Muscle layer of colon (tissue), 2 donors: ENCODE results near the gene ULBP1.
"Not testable (repeated sequence)": the region's sequence is repeated elsewhere in the genome, so short reads cannot be mapped to it uniquely, and the experiment has no call there.

Experiments used
- H3K27ac ChIP-seq: one replicate; pipeline ENCODE4 v1.7.0; 2013; ENCODE audit warnings: low read depth, mild to moderate bottlenecking, low read length, moderate library complexity
- H3K27me3 ChIP-seq, 2 donors: one replicate each; pipeline ENCODE4 v1.7.0; 2013; ENCODE audit warnings: low read length in 2 of 2, mild to moderate bottlenecking in 2 of 2; ENCODE audit not compliant: insufficient read depth in 2 of 2, control insufficient read depth in 1 of 2
- H3K36me3 ChIP-seq: one replicate; pipeline ENCODE4 v1.7.0; 2013; ENCODE audit warnings: mild to moderate bottlenecking, low read length; ENCODE audit not compliant: insufficient read depth
- H3K4me1 ChIP-seq: one replicate; pipeline ENCODE4 v1.7.0; 2013; ENCODE audit warnings: mild to moderate bottlenecking, low read length; ENCODE audit not compliant: insufficient read depth
- H3K4me3 ChIP-seq, 2 donors: one replicate each; pipeline ENCODE4 v1.7.0; 2013; ENCODE audit warnings: low read length in 2 of 2, low read depth in 1 of 2, mild to moderate bottlenecking in 1 of 2, moderate library complexity in 1 of 2
- H3K9ac ChIP-seq: one replicate; pipeline ENCODE4 v1.7.0; 2013; ENCODE audit warnings: low read length
- H3K9me3 ChIP-seq: one replicate; pipeline ENCODE4 v1.7.0; 2013; ENCODE audit warnings: mild to moderate bottlenecking, low read length
- donor health status: abdominal sarcoma.
- donor health status: Adenocarcinoma of cecum.

ULBP1 gene

DNA sequence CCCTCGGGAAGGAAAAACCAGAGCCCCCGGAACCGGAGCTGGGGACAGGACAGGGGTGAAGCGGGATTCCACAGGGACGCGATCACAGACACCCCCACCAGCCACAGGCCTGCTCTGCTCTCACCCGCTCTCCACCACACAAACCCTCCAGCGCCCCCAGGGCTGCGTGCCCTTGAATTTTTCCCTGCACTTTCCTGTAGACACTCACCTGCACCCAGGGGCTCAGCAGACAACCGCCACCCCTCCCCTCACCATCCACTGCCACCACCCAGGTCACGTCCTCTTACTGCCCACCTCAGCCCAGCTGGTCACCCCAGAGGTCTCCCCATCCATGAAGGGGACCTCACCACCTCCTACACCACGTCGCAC lies 21.3 kb upstream of the ULBP1 start:
- Histone ChIP-seq H3K4me1 (peaks cover 13% of the 10 kb centered on the region), H3K9me3 (no peaks in the 10 kb centered on the region), H3K4me3 (no peak overlapping the region), H3K27me3 (peaks cover 44 to 50% of the 10 kb centered on the region in 2 donors), H3K27ac (no peak overlapping the region), H3K9ac (no peak overlapping the region), H3K36me3 (no peaks in the 10 kb centered on the region)

DNA sequence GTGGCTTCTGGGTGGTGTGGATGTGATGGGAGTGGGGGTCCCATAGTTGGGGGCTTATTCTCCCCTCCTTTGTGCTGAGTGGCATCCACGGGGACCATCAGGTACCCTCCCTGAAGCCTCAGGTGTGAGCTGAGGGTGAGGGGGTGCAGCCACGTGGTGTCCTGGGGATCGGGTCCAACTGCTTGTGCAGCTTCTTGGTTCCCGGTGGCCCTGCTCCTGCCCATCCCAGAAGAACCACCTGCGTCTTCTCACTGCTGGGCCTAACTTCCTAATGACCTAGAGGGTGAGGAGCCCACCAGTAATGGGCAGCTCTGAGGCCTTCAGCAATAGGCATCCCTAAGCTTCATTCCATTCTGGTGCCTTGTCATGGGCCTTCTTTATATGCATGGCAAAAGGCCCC lies 20.4 kb upstream of the ULBP1 start:
- Histone ChIP-seq H3K27me3 (peaks cover 36 to 46% of the 10 kb centered on the region in 2 donors), H3K4me1 (peaks cover 11% of the 10 kb centered on the region)
- not testable (repeated sequence) for H3K4me3 ChIP-seq, H3K9me3 ChIP-seq, H3K27ac ChIP-seq, H3K36me3 ChIP-seq, H3K9ac ChIP-seq

DNA sequence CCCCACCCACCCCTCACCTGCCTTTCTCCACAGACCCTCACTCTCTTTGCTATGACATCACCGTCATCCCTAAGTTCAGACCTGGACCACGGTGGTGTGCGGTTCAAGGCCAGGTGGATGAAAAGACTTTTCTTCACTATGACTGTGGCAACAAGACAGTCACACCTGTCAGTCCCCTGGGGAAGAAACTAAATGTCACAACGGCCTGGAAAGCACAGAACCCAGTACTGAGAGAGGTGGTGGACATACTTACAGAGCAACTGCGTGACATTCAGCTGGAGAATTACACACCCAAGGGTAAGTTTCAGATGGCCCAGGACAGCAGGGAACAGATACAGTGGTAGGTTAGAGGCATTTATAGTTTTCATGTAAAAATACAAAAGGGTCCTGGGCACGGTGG lies 18.5 kb upstream of the ULBP1 start:
- H3K9me3 ChIP-seq, H3K4me3 ChIP-seq, H3K36me3 ChIP-seq, H3K4me1 ChIP-seq, H3K9ac ChIP-seq, H3K27ac ChIP-seq: not testable (repeated sequence)
- peaks cover 16 to 29% of the 10 kb centered on the region in 2 donors for H3K27me3 ChIP-seq

DNA sequence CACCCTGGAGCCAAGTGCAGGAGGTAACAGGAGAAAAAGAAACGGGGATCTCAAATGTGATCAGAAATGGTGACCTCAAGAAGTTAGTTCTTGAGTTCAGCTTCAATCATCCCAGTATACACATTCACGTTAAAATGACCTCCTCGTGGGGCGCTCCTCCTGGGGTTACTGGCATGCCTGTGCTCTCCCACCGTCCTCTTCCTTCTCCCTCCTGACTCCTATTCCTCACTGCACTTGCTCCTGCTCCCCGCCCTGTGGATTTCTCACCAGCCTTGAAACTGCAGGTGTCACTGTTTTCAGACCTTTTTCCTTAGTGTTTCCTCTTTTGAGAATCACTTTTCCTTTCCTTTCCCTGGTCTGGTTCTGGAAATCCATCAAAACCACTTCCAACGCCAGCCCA lies 17.1 kb upstream of the ULBP1 start:
- not testable (repeated sequence) for H3K27ac ChIP-seq, H3K36me3 ChIP-seq, H3K9me3 ChIP-seq, H3K4me1 ChIP-seq, H3K4me3 ChIP-seq, H3K9ac ChIP-seq
- H3K27me3 ChIP-seq: peaks cover 7 to 26% of the 10 kb centered on the region in 2 donors

DNA sequence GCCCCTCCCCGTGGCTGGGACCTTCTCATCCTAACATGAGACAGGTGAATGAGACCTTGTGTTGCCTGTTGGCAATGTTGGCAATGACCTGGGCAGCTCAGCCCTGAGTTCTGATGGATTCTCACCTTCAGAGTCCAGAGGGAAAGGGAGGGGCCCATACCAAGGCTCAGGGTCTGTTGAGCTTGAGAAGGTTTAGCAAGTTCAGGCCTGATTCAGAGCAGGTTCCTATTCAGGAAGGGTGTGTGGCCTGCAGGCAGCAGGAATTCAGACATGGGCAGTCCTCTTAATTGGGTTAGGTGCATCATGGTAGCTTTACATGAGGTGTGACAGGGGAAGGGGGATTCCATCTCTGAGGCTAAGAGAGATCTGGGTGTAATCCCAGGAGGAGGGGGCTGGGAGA lies 16.2 kb upstream of the ULBP1 start:
- not testable (repeated sequence) for H3K9me3 ChIP-seq, H3K36me3 ChIP-seq, H3K27ac ChIP-seq, H3K9ac ChIP-seq, H3K4me3 ChIP-seq, H3K4me1 ChIP-seq
- H3K27me3 ChIP-seq: peaks cover 10 to 26% of the 10 kb centered on the region in 2 donors

DNA sequence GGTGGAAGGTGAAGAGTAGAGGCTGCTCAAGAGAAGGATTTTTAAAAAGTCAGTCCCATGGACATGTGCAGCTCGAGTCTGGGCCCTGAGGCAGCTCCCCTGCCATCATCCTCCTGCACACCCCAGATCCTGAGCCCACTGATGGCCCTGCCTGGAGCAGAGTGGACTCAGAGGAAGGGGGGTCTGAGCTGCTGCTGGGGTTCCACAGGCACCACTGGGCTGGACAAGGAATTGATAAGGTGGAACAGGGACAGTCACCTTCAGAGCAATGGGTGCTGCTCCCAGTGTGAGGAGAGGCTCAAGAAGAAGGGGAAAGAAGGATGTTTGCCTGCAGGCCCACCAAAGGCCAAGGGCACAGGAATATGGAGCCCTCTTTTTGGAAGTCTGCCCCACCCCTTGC lies 15.7 kb upstream of the ULBP1 start:
- Histone ChIP-seq H3K4me3 (no peak overlapping the region), H3K27me3 (peaks cover 15 to 28% of the 10 kb centered on the region in 2 donors), H3K9ac (no peak overlapping the region), H3K36me3 (no peaks in the 10 kb centered on the region), H3K27ac (no peak overlapping the region), H3K4me1 (no peaks in the 10 kb centered on the region), H3K9me3 (no peaks in the 10 kb centered on the region)

DNA sequence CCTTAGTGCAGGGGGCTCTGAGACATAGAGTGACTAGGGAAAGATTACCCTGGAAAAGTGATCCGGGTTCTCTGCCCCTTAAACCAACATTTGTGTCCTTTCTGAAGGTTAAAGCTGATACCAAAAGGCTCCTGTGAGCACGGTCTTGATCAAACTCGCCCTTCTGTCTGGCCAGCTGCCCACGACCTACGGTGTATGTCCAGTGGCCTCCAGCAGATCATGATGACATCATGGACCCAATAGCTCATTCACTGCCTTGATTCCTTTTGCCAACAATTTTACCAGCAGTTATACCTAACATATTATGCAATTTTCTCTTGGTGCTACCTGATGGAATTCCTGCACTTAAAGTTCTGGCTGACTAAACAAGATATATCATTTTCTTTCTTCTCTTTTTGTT lies 15.1 kb upstream of the ULBP1 start:
- Histone ChIP-seq H3K36me3 (no peaks in the 10 kb centered on the region), H3K4me3 (no peak overlapping the region), H3K9me3 (no peaks in the 10 kb centered on the region), H3K9ac (no peak overlapping the region), H3K4me1 (no peaks in the 10 kb centered on the region), H3K27me3 (peaks cover 18 to 33% of the 10 kb centered on the region in 2 donors), H3K27ac (no peak overlapping the region)

DNA sequence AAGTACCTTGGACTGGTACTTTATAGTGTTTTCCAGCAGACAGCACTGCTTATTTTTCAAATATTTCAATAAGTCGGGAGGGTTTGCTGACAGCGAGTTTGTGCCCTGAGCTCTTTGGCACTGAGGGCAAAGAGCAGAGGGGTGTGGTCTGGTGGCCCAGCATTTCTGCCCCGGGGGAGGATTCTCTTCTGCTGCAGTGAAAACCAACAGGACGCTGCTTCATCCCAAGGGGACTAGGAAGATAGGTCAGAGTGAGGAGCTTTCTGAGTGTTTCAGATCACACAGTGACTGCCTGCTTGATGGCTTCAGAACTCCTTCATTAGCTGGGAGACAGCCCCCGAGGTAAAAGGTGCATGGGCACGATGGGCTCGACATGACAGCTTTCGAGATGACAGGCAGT lies 13.3 kb upstream of the ULBP1 start:
- H3K27me3 ChIP-seq: peaks cover 22 to 47% of the 10 kb centered on the region in 2 donors
- H3K9me3 ChIP-seq: no peaks in the 10 kb centered on the region
- H3K4me1 ChIP-seq: no peaks in the 10 kb centered on the region

DNA sequence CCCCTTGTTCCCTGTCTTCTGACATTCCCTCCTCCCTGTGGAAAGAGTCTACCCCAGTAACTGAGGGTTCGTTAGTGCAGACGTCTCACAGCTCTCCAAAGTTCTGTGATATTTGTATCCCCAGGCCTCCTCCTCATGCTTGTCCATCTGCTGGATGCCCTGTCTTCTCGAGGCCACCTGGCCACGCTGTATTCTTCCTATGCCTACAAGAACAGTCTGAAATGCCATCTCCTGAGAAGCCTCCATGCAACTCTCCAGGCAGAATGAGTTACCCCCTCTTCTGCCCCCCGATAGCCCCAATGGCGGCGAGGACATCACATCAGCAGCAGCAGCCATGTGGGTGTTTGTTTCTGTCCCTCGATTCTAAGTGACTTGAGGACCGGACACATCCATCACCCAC lies 12.6 kb upstream of the ULBP1 start:
- Histone ChIP-seq H3K27ac (no peak overlapping the region), H3K36me3 (no peaks in the 10 kb centered on the region), H3K9ac (no peak overlapping the region), H3K9me3 (no peaks in the 10 kb centered on the region), H3K27me3 (peaks cover 28 to 54% of the 10 kb centered on the region in 2 donors), H3K4me1 (no peaks in the 10 kb centered on the region), H3K4me3 (no peak overlapping the region)

More for the DNA sequence above, 13.3 kb upstream of the ULBP1 start:
- no peak overlapping the region for H3K4me3 ChIP-seq
- no peaks in the 10 kb centered on the region for H3K36me3 ChIP-seq
- no peak overlapping the region for H3K27ac ChIP-seq
- H3K9ac ChIP-seq: no peak overlapping the region

DNA sequence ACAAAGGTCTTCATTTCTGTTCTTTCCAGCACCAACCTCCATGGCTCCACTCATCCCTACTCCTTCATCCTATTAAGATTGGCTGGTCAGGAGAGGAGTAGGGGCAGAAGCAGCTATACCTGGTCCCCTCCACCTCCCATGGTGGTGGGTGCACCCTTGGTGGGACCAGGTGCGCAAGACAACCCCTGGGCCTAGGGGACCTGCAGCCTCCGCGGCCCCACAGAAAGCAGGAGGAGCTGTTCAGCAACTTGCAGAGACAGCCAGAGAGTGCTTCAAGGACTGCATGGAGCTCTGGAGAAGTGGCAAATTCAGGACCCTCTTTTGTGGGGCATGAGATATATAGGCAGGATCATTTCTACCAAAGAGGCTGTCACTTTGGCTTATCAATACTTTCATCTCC lies 12.1 kb upstream of the ULBP1 start:
- H3K27ac ChIP-seq: no peak overlapping the region
- H3K36me3 ChIP-seq: no peaks in the 10 kb centered on the region
- no peak overlapping the region for H3K4me3 ChIP-seq
- no peaks in the 10 kb centered on the region for H3K9me3 ChIP-seq
- H3K27me3 ChIP-seq: peaks cover 32 to 57% of the 10 kb centered on the region in 2 donors
- H3K9ac ChIP-seq: no peak overlapping the region
- no peaks in the 10 kb centered on the region for H3K4me1 ChIP-seq

DNA sequence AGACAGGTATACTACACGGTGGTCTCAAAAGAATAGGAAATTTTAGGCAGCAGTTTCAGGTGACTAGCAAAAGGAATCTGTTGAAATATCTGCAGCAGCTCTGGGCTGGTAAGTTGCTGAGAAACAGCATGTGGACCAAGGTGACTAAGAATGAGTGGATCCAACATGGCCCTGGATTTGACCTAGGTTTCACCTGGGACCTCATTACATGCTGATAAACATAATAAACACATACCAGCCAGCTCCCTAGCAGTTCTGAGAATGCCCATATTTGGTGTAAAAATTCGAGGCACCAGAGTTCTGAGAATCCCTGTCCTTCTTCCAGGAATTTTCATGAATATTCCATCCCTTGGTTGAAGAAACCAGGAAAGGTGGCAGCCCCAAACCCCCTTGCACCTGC lies 10.4 kb upstream of the ULBP1 start:
- H3K27ac ChIP-seq, H3K9ac ChIP-seq, H3K36me3 ChIP-seq, H3K4me1 ChIP-seq, H3K9me3 ChIP-seq, H3K4me3 ChIP-seq: not testable (repeated sequence)
- peaks cover 32 to 58% of the 10 kb centered on the region in 2 donors for H3K27me3 ChIP-seq

DNA sequence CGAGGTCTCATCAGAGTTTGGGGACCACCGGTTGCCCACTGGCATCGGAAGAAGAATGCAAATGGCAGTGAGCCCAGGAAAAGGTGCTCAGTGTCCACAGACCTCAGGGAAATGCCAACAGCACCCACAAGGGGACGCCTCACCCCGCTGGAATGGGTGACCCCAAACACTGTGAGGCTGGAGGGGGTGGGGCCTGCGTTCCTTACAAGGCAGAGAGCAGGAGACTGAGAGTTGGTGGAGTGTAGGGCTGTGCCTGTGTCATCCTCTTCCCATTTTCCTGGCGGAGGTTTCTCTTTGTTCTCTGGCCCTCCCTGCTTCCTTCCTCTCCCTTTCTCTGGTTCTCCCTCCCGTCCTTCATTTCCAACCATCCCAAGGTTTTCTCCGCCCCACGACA lies 9.8 kb upstream of the ULBP1 start:
- H3K9ac ChIP-seq, H3K27ac ChIP-seq, H3K4me3 ChIP-seq, H3K9me3 ChIP-seq, H3K4me1 ChIP-seq, H3K36me3 ChIP-seq: not testable (repeated sequence)
- H3K27me3 ChIP-seq: peaks cover 32 to 57% of the 10 kb centered on the region in 2 donors
